Ovary (tissue), 3 donors: ENCODE measurements around the gene MAN1A2.

ENCODE experiments used
- POLR2A ChIP-seq: fragments of 450-650 bp; IDR thresholded peaks from one replicate; pipeline ENCODE4 v1.6.1; 2017; ENCODE audit warnings: antibody characterized with exemption, mild to moderate bottlenecking, moderate library complexity
- TF ChIP-seq, protein P1 (sequence below), 3 donors: fragments of 450-650 bp in 2 of 3; fragments of 200-600 bp in 1 of 3; IDR thresholded peaks; one replicate each; pipeline versions ENCODE4 v1.5.1 to v1.8.0; 2016 to 2022; ENCODE audit warnings: antibody characterized with exemption in 3 of 3, mild to moderate bottlenecking in 1 of 3
- donor health status: DM: no; HTN: no; CAD: no.

DNA sequence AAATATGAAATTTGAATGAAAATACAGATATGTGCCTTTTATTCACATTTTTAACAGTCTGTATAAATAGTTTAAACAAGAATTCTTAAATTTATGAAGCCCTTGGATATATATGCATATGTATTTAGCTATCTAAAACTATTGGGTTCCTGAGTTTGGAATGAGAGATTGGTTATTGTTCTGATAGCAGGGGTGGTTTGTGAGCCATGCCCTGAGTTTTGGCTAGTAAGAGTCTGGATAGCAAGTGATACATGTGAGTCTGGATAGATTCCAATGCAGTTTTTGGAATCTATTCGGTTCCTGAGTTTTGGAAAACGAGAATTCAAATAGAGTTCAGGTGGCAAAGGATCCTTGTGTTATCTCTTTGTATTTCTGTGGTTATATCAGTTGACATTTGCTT, 2.8 kb downstream of the MAN1A2 start:
- no peak for TF ChIP-seq POLR2A
- TF ChIP-seq, protein P1, sequence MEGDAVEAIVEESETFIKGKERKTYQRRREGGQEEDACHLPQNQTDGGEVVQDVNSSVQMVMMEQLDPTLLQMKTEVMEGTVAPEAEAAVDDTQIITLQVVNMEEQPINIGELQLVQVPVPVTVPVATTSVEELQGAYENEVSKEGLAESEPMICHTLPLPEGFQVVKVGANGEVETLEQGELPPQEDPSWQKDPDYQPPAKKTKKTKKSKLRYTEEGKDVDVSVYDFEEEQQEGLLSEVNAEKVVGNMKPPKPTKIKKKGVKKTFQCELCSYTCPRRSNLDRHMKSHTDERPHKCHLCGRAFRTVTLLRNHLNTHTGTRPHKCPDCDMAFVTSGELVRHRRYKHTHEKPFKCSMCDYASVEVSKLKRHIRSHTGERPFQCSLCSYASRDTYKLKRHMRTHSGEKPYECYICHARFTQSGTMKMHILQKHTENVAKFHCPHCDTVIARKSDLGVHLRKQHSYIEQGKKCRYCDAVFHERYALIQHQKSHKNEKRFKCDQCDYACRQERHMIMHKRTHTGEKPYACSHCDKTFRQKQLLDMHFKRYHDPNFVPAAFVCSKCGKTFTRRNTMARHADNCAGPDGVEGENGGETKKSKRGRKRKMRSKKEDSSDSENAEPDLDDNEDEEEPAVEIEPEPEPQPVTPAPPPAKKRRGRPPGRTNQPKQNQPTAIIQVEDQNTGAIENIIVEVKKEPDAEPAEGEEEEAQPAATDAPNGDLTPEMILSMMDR (IDR thresholded peaks at IDR 0.05), result no peak
